Gastroesophageal sphincter (tissue), 3 donors: Measurements from ENCODE around the gene CSTF3.

Source experiments
- CTCF ChIP-seq, 4 experiments: fragments of 200-600 bp in 2 of 4; fragments of 450-650 bp in 2 of 4; sonication (generic) in 1 of 4; IDR thresholded peaks; one replicate each; pipeline ENCODE4 v1.5.1; 2017 to 2019; ENCODE audit warnings: antibody characterized with exemption in 4 of 4, mild to moderate bottlenecking in 2 of 4, moderate library complexity in 2 of 4
- EP300 ChIP-seq: sonication (generic); formaldehyde crosslinking; IDR thresholded peaks from one replicate; pipeline ENCODE4 v1.6.1; 2017; ENCODE audit warnings: antibody characterized with exemption, mild to moderate bottlenecking

- TF ChIP-seq EP300 (no peak), CTCF (IDR thresholded peaks at IDR 0.05) (no peak)
Measured at GRCh38 chr11:33162831-33163230, 1.6 kb upstream of the CSTF3 start.
